Cardiac fibroblast (primary cell): ENCODE data around the gene CHI3L1.

ENCODE experiments used
- DNase-seq, 2 donors: peaks; one replicate each; pipeline versions ENCODE4 v3.0.0 to v3.0.0-alpha.2; 2010; ENCODE audit warnings: low read depth in 2 of 2
- H3K4me3 ChIP-seq, 2 donors: replicated peaks in 1 of 2; 1 replicate in 1 of 2; 2 replicates in 1 of 2; pipeline ENCODE4 v1.5.1; 2011; ENCODE audit warnings: low read depth in 2 of 2, low read length in 2 of 2, mild to moderate bottlenecking in 2 of 2, moderate library complexity in 1 of 2
- CTCF ChIP-seq: IDR thresholded peaks from one replicate; pipeline ENCODE4 v1.5.1; 2011; ENCODE audit warnings: low read depth, mild to moderate bottlenecking, low read length, inconsistent platforms

Gene CHI3L1

GRCh38 chr1:203178083-203178482 is 8.4 kb downstream of the CHI3L1 start:
- no peak overlapping the region for H3K4me3 ChIP-seq
- DNase-seq: peak in 1 of 2 donors; percentile 32
- no peak for TF ChIP-seq CTCF

- no peak overlapping the region for H3K4me3 ChIP-seq
- peak; percentile 51 to 63 for DNase-seq
- no peak for TF ChIP-seq CTCF
These were observed 8.9 kb downstream of the CHI3L1 start for GRCh38 chr1:203177470-203178039.

- no peak overlapping the region for H3K4me3 ChIP-seq
- TF ChIP-seq CTCF: no peak
- no peak for DNase-seq
These were observed 9.5 kb downstream of the CHI3L1 start for GRCh38 chr1:203177036-203177405.

- TF ChIP-seq CTCF: no peak
- H3K4me3 ChIP-seq: no peak overlapping the region
- DNase-seq: no peak
These were observed 10.1 kb downstream of the CHI3L1 start for GRCh38 chr1:203176273-203177035.

- no peak for TF ChIP-seq CTCF
- no peak overlapping the region for H3K4me3 ChIP-seq
- DNase-seq: peak in 1 of 2 donors; percentile 39
These were observed 10.7 kb downstream of the CHI3L1 start for GRCh38 chr1:203175827-203176241.

GRCh38 chr1:203175237-203175826 is 11.2 kb downstream of the CHI3L1 start, which contains the start of gene MYBPH:
MYBPH (minus strand) TSS chr1:203175826; CDS start chr1:203175755, 71 bp downstream.
- no peak for DNase-seq
- no peak for TF ChIP-seq CTCF

More at GRCh38 chr1:203175237-203175826, 11.2 kb downstream of the CHI3L1 start, which contains the start of gene MYBPH:
- H3K4me3 ChIP-seq: no peak within 1 kb of the TSS
